NCI-H1417 (cell line): ENCODE data around the gene C6orf132.

Experiments
- DNase-seq, 3 experiments: peaks; one replicate each; lab custom pipeline; 2025; lab: John Stamatoyannopoulos, UW

Gene C6orf132

DNA sequence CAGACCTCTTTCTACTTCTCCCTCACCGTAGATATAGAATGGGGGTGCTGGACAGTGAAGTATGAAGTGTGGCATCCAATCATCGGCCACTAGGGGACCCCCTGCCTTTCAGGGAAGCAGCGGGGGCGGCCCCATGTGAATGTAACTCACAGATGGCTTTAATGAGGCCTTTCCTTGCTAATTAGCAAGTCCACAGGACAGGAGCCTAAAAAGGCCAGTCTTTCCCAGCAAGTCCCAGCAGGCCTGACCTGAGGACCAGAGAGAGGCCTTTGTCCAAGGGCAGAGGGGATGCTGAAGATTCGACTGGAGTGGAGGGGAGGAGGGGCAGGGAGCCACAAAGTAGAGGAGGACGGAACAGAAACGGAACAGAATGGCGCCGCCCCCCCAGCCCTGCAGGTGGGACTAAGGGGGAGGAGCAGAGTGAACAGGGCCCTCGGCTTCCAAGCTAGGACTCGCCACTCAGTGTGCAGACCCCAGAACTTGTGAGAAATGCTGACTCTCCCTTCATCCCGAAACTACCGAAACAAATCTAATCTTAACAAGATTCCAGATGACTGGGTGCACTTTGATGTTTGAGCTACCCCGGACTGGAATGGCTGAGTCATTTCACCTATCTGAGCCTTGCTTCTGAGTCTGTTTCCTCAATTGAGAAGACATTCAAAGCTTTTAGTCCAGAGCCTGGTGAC is 5.8 kb downstream of the C6orf132 start:
- peak in 1 of 3 experiments; percentile 16 for DNase-seq

DNA sequence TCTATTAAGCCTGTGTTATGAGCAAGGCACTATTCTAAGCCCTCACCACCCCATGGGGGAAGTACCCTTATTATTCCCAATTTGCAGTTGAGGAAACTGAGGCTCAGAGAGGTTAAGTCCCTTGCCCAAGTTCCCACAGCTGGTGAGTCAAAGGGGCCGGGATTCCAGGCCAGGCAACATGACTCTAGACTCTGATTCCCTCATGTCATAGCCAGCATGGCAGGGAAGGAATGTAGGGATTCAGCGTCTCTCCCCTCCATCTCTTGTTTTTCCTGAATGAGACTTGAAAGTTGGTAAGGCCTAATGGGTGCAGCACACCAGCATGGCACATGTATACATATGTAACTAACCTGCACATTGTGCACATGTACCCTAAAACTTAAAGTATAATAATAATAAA is 6.7 kb downstream of the C6orf132 start:
- no peak for DNase-seq

DNA sequence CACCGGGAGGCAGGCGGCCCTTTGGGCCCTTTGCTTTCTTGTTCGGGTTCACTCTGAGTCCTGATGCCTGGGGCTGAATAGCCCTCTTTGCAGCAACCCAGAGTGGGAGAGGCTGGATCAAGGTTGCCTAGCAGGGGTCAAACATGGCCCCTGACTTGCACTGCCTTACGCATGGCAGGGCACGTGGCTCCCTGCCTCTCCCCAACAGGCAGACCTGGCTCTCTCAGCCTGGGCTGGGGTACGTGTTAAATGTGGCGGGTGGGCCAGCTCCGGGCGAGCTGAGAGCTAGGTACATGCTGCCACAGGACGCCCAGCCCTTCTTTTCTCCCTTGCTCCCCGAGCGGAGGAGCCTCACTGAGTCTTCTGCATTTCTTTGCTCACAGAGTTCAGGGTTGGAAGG is 7.3 kb downstream of the C6orf132 start:
- DNase-seq: no peak

- DNase-seq: no peak
These were observed 8.5 kb downstream of the C6orf132 start for GRCh38 chr6:42133926-42134325.

DNA sequence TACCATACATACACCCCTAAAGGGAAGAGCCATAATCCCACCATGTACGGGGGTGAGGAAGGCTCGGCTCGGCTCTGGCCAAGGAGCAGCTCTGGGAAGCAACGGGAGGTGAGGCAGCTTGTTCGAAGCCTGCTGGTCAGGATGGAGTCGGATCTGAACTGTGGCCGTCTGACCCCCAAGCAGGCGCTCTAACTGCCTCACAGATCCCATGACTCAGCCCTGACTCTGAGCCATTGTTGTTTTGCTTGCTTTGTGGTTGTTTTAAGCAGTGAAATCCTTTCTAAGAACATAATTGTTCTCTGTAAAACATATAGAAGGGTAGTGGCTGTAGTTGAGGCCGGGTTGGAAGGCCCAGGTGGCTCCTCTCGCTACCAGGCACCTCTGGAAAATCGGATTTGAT is 10.9 kb downstream of the C6orf132 start:
- no peak for DNase-seq

DNA sequence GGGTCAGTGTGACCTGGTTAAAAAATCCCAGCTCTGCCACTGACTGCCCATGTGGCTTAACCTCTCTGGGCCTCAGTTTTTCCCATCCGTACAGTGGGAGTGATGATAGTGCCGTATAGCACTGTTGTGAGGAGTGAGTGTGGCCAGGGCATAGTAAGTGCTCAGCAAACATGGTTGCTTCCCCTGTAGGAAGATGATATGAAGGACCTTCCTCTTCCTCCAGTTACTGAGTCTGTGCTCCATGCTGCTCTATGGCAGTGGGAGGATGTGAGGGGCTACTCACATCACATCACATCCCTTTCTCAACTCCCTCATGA is 13.1 kb downstream of the C6orf132 start:
- no peak for DNase-seq

- DNase-seq: no peak
These were observed 13.7 kb downstream of the C6orf132 start for GRCh38 chr6:42128460-42129359.

GRCh38 chr6:42125663-42126062 is 16.8 kb downstream of the C6orf132 start:
- no peak for DNase-seq

- DNase-seq: no peak
These were observed 17.2 kb downstream of the C6orf132 start for GRCh38 chr6:42125231-42125630.

DNA sequence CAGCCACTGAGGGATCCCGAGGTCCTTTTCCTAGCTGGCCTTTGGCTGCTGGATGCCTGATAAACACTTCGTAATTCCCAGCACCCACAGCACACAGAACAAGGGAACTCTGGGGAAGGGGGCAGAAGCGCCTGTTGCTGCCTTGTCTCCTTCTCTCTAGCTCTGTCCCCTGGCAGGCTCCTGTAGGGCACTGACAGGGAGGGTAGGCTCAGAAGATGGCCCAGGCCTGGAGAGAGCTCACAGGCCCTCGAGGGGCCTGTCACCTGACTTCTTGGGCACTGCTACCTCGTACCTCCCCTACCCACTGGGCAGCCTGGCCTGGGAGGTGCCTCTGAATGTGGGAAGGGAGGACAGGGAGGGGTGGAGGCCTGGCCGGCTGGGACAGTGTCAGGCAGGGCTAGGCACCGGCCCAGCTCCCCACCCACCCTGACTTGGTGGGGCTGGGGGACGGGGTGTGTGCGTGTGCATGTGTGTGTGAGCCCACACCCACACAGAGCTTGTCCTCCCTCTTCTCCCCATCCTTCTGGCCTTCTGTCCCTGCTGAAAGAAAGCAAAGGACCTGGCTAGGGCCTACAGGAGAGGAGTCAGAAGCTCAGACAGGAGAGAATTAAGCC is 18.1 kb downstream of the C6orf132 start:
- no peak for DNase-seq

DNA sequence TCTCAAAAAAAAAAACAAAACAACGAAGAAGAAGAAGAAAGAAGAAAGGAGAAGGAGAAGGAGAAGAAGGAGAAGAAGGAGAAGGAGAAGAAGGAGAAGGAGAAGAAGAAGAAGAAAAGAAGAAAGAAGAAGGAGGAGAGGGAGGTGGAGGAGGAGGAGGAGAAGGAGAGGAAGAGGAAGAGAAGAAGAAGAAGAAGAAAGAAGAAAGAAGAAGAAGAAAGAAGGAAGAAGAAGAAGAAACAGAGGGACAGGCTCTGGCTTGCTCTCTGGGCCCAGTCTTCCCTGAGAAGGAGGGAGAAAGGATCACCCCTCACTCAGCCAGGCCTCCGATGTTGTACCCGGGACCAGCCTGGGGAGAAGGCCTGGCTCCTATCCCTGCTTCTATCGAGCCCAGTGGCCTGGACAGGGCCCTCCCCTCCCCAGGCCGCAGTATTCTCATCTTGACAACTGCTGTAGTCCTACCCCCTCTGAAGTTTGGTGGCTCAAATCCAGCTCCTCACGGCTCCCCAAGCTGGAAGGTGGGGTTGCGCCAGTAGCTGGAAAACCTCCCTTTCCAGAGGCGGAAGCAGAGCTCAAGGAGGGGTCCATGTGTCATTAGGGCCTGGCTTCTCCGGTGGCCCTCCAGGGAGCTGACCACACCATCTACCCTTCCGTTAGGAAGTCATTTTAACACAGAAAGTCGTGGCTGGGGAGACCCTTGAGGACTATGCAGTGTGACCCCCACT is 18.9 kb downstream of the C6orf132 start:
- no peak for DNase-seq

- no peak for DNase-seq
These were observed 21.2 kb downstream of the C6orf132 start for GRCh38 chr6:42120895-42121865.

- DNase-seq: no peak
These were observed 24.0 kb downstream of the C6orf132 start for GRCh38 chr6:42118162-42119001.

DNA sequence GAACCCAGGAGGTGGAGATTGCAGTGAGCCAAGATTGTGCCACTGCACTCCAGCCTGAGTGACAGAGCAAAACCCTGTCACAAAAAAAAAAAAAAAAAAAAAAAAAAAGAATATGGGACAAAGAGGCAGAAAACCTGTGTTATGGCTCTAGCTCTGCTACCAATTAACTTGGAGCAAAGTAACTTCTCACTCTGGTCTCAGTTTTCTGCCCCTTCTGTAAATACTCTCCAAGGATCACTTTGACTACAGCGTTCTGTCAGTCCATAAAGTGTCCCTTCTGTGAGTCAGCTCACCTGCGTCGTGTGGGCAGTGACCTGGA is 24.6 kb downstream of the C6orf132 start:
- no peak for DNase-seq

GRCh38 chr6:42113936-42114636 is 28.3 kb downstream of the C6orf132 start:
- DNase-seq: peak in 1 of 3 experiments; percentile 23

DNA sequence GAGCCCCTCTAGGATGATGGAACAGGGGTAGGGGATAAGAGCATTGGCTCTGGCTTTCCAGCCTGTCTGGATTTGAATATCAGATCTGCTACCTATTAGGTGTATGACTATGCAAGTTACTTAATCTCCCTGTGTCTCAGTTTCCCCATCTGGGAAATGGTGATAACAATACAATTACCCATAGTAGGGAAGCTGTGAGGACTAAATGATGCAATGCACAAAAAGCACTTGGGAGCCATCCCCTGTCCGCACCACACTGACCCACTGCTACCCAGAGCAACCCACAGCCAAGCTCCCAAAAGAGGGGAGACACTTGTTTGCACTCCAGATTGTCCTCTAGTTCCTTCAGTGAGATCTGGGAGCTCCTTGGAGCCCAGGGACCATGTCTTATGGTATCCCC is 30.1 kb downstream of the C6orf132 start:
- DNase-seq: no peak

DNA sequence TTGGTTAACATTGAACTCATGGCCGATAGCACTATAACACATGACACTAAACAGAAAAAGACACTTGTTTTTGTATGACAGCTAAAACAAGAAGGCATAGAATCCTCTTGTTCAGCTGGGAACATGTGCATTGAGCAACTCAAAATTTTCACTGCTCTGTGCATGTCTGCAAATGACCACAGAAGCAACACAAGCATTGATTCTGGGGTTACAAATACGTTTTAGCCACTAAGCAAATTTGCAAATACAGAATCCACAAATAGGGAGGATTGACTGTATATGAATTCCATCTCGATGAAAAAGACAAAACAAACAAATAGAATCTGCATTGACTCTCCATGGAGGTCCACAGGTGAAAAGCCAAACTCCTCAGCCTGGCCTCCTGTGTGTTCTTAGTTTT is 31.7 kb downstream of the C6orf132 start:
- DNase-seq: no peak

DNA sequence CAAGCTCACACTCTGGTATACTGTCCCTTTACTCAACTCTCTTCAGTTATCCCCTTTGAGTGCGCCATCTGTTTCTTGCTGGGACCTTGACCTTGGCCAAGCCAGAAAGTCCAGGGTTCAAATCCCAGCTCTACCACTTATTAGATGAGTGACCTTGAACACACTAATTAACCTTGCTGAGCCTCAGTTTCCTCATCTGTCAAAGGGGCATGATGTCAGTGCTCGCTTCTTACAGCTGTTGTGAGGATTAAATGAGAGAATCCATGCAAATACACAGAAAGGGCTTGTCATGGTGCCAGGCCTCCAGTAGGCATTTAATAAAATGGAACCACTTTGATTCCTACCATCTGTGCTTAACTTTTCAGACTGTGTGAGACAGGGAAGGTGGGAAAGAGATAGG is 34.3 kb downstream of the C6orf132 start:
- DNase-seq: no peak

DNA sequence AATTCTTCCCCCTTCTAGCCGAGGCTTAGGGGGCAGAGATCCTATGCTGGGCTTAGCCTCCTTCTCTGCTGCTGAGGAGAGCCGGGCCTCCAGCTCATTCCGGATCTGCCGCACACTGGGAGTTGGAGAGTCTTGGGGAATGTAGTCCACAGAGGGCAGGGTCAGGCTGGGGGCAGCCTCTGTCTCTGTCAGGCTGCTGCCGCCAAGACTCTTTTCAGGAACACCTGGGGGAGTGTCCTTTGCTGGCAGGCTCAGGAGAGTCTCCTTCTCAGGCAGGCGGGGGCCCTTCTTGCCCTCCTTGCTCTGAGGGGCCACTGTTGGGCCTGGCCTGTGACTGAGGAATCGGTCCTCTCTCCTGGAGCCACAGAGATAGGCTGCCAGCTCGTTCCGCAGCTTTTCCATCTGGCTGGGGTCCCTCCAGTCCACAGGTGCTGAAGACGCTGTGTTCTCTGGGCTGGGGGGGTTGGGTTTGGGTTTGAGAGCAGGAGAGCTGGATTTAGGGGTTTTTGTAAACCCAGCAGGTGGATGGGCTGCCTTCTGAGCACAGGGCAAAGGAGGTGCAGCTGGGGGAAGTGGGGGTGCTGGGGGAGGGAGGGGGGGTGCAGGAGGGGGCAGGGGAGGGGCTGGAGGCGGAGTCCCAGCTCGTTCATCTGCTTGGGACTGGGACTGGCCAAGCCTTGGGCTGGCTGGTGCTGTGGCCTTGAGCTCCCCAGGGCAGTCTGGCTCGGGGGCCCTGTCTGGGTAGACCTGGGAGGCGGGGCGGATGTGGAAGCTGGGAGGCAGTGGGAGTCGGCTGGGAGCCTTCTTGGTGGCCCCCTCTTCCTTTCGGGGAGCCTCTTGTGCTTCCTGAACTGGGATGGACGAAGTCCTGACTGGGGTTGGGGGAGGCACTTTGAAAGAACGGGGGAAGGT is 36.1 kb downstream of the C6orf132 start:
- DNase-seq: no peak
